Body of pancreas (tissue), 4 donors: ENCODE measurements around the gene SYCP2.

ENCODE experiments used
- POLR2A ChIP-seq, 3 donors: fragments of 450-650 bp; IDR thresholded peaks; one replicate each; pipeline ENCODE4 v1.6.1; 2016; ENCODE audit warnings: antibody characterized with exemption in 3 of 3, mild to moderate bottlenecking in 2 of 3
- TF ChIP-seq, protein P1 (sequence below), 7 experiments: fragments of 450-650 bp in 4 of 7; fragments of 200-600 bp in 3 of 7; sonication (generic) in 3 of 7; IDR thresholded peaks; one replicate each; pipeline ENCODE4 v1.5.1; 2016 to 2019; ENCODE audit warnings: antibody characterized with exemption in 7 of 7

DNA sequence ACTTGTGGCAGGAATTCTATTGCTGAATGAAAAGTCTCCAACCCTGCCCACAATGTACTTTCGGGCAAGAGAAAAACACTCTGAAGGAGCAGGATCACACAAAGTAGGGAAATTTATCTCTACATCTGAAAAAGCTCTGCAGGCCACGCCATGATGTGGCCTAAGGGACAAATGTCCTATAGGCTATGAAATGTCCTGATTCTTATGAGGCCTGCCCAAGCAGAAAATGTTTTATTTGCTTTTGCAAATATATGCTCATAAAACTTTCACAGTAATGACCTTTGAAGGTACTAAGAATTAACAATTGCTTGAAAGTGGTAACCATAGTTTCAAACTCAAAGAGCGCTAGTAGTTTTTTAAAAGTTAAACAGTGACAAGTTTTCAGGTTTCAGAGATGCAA, 31.0 kb downstream of the SYCP2 start:
- TF ChIP-seq, protein P1, sequence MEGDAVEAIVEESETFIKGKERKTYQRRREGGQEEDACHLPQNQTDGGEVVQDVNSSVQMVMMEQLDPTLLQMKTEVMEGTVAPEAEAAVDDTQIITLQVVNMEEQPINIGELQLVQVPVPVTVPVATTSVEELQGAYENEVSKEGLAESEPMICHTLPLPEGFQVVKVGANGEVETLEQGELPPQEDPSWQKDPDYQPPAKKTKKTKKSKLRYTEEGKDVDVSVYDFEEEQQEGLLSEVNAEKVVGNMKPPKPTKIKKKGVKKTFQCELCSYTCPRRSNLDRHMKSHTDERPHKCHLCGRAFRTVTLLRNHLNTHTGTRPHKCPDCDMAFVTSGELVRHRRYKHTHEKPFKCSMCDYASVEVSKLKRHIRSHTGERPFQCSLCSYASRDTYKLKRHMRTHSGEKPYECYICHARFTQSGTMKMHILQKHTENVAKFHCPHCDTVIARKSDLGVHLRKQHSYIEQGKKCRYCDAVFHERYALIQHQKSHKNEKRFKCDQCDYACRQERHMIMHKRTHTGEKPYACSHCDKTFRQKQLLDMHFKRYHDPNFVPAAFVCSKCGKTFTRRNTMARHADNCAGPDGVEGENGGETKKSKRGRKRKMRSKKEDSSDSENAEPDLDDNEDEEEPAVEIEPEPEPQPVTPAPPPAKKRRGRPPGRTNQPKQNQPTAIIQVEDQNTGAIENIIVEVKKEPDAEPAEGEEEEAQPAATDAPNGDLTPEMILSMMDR (IDR thresholded peaks at IDR 0.05), result no peak
- no peak for TF ChIP-seq POLR2A (IDR thresholded peaks at IDR 0.05)
